DMS53 treated with DMSO at 0.1 percent for 48 hours (cell line): ENCODE data around the gene MAS1.

Experiments used
- DNase-seq: peaks from one replicate; lab custom pipeline; 2025; ENCODE audit not compliant: unreplicated experiment; lab: John Stamatoyannopoulos, UW

The MAS1 gene

GRCh38 chr6:159879856-159880255 lies 10.9 kb upstream of the MAS1 start:
- no peak for DNase-seq

GRCh38 chr6:159880412-159880975 lies 10.3 kb upstream of the MAS1 start:
- no peak for DNase-seq

- DNase-seq, result no peak
Measured at GRCh38 chr6:159884720-159885119, 6.1 kb upstream of the MAS1 start.

- no peak for DNase-seq
Measured at GRCh38 chr6:159886270-159886669, 4.5 kb upstream of the MAS1 start.

GRCh38 chr6:159887146-159887545 lies 3.6 kb upstream of the MAS1 start:
- DNase-seq, result no peak

- DNase-seq, result no peak
Measured at GRCh38 chr6:159887761-159888160, 3.0 kb upstream of the MAS1 start.

- no peak for DNase-seq
Measured at GRCh38 chr6:159890201-159890600, 587 bp upstream of the MAS1 start.

- no peak for DNase-seq
Measured at GRCh38 chr6:159892053-159892452, 1.3 kb downstream of the MAS1 start.

- no peak for DNase-seq
Measured at GRCh38 chr6:159893064-159893463, 2.3 kb downstream of the MAS1 start.

- no peak for DNase-seq
Measured at GRCh38 chr6:159894991-159895390, 4.2 kb downstream of the MAS1 start.

GRCh38 chr6:159897603-159898002 lies 6.8 kb downstream of the MAS1 start:
- DNase-seq, result no peak

- no peak for DNase-seq
Measured at GRCh38 chr6:159898519-159898918, 7.7 kb downstream of the MAS1 start.

- no peak for DNase-seq
Measured at GRCh38 chr6:159899994-159900745, 9.4 kb downstream of the MAS1 start.

- DNase-seq, result no peak
Measured at GRCh38 chr6:159902620-159903019, 11.8 kb downstream of the MAS1 start.

- no peak for DNase-seq
Measured at GRCh38 chr6:159904497-159904911, 13.7 kb downstream of the MAS1 start.

- DNase-seq, result no peak
Measured at GRCh38 chr6:159906400-159906799, 15.6 kb downstream of the MAS1 start.

GRCh38 chr6:159908535-159908934 lies 17.7 kb downstream of the MAS1 start:
- DNase-seq, result no peak

- DNase-seq, result no peak
Measured at GRCh38 chr6:159908979-159909378, 18.2 kb downstream of the MAS1 start.

GRCh38 chr6:159910342-159910741 lies 19.6 kb downstream of the MAS1 start:
- no peak for DNase-seq

- DNase-seq, result no peak
Measured at GRCh38 chr6:159913375-159913774, 22.6 kb downstream of the MAS1 start.

- DNase-seq, result no peak
Measured at GRCh38 chr6:159913862-159914564, 23.2 kb downstream of the MAS1 start.

GRCh38 chr6:159914565-159914923 lies 23.8 kb downstream of the MAS1 start:
- no peak for DNase-seq
